PC-3 (cell line): ENCODE results near the gene DSPP.

Experiments
- EZH2phosphoT487 ChIP-seq: fragments of 300-600 bp; sonication (generic); IDR thresholded peaks from 2 replicates; pipeline ENCODE4 v1.6.1; 2018; ENCODE audit warnings: mild to moderate bottlenecking, antibody characterized with exemption, low read length, borderline replicate concordance
- TF ChIP-seq, protein P1 (sequence below): fragments of 300-600 bp; sonication (generic); conservative IDR thresholded peaks from 2 replicates; pipeline ENCODE4 v1.5.1; 2017; ENCODE audit warnings: antibody characterized with exemption, low read depth, mild to moderate bottlenecking, low read length

DNA sequence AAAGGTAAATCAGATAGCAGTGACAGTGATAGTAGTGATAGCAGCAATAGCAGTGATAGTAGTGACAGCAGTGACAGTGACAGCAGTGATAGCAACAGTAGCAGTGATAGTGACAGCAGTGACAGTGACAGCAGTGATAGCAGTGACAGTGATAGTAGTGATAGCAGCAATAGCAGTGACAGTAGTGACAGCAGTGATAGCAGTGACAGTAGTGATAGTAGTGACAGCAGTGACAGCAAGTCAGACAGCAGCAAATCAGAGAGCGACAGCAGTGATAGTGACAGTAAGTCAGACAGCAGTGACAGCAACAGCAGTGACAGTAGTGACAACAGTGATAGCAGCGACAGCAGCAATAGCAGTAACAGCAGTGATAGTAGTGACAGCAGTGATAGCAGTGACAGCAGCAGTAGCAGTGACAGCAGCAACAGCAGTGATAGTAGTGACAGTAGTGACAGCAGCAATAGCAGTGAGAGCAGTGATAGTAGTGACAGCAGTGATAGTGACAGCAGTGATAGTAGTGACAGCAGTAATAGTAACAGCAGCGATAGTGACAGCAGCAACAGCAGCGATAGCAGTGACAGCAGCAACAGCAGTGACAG, 6.1 kb downstream of the DSPP start:
- TF ChIP-seq, protein P1, sequence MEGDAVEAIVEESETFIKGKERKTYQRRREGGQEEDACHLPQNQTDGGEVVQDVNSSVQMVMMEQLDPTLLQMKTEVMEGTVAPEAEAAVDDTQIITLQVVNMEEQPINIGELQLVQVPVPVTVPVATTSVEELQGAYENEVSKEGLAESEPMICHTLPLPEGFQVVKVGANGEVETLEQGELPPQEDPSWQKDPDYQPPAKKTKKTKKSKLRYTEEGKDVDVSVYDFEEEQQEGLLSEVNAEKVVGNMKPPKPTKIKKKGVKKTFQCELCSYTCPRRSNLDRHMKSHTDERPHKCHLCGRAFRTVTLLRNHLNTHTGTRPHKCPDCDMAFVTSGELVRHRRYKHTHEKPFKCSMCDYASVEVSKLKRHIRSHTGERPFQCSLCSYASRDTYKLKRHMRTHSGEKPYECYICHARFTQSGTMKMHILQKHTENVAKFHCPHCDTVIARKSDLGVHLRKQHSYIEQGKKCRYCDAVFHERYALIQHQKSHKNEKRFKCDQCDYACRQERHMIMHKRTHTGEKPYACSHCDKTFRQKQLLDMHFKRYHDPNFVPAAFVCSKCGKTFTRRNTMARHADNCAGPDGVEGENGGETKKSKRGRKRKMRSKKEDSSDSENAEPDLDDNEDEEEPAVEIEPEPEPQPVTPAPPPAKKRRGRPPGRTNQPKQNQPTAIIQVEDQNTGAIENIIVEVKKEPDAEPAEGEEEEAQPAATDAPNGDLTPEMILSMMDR = no peak
- TF ChIP-seq EZH2phosphoT487 = no peak
